Sigmoid colon (tissue), 7 donors: ENCODE results near the gene TGFB1I1. TPM values are rescaled to one million over a fixed set of nuclear protein-coding genes. Genes with fewer than 3 reads are reported as not detected.
A peak's percentile ranks its signal among the peaks of the same experiment; 100 is the strongest.

Experiments used
- DNase-seq: peaks from one replicate; pipeline ENCODE4 v3.0.0-alpha.2; 2019
- H3K27ac ChIP-seq, 4 donors: fragments of 200-600 bp; sonication (generic); one replicate each; pipeline ENCODE4 v1.5.1; 2016 to 2019; ENCODE audit warnings: mild to moderate bottlenecking in 1 of 4
- H3K27me3 ChIP-seq, 3 donors: fragments of 200-600 bp; sonication (generic); one replicate each; pipeline ENCODE4 v1.5.1; 2019; ENCODE audit warnings: mild to moderate bottlenecking in 1 of 3
- H3K36me3 ChIP-seq, 4 donors: fragments of 200-600 bp; sonication (generic); one replicate each; pipeline ENCODE4 v1.5.1; 2016 to 2019
- H3K4me1 ChIP-seq, 4 donors: fragments of 200-600 bp; sonication (generic); one replicate each; pipeline ENCODE4 v1.5.1; 2017 to 2019
- H3K4me3 ChIP-seq, 4 donors: fragments of 200-600 bp; sonication (generic); one replicate each; pipeline ENCODE4 v1.5.1; 2017 to 2019; ENCODE audit warnings: mild to moderate bottlenecking in 2 of 4, moderate library complexity in 1 of 4
- H3K9me3 ChIP-seq, 4 donors: fragments of 200-600 bp in 3 of 4; sonication (generic) in 3 of 4; one replicate each; pipeline versions ENCODE4 v1.5.1 to v1.6.1; 2013 to 2019
- EP300 ChIP-seq, 4 donors: sonication (generic); formaldehyde crosslinking; IDR thresholded peaks; one replicate each; pipeline ENCODE4 v1.6.1; 2017; ENCODE audit warnings: antibody characterized with exemption in 4 of 4
- POLR2A ChIP-seq, 2 donors: fragments of 450-650 bp; IDR thresholded peaks; one replicate each; pipeline ENCODE4 v1.6.1; 2016; ENCODE audit warnings: antibody characterized with exemption in 2 of 2, mild to moderate bottlenecking in 2 of 2, moderate library complexity in 2 of 2
- POLR2AphosphoS5 ChIP-seq, 4 donors: sonication (generic); formaldehyde crosslinking; IDR thresholded peaks; one replicate each; pipeline ENCODE4 v1.6.1; 2017; ENCODE audit warnings: antibody characterized with exemption in 4 of 4
- WGBS, 2 donors: extraction: QIAGEN DNeasy Blood & Tissue Kit; methylation state at CpG; one replicate each; pipeline ENCODE4 v1.1.7; 2013; 5-methylcytosine and 5-hydroxymethylcytosine counted together
- intact Hi-C: fragments of 100-400 bp; cut with DNase I; formaldehyde crosslinking; loops from one replicate; pipeline ENCODE4 v1.15.1; 2023
- polyA plus RNA-seq, 3 donors: library from polyadenylated mRNA; stranded (reverse); fragments of 200-250 nt; gene quantifications; one replicate each; pipeline ENCODE4 v1.2.3, GENCODE V29; 2013
- total RNA-seq, 4 donors: library from RNA; depleted of rRNA; stranded (reverse); fragments of >200 nt; gene quantifications; one replicate each; pipeline ENCODE4 v1.1.0, GENCODE V29; 2016
- TF ChIP-seq, protein P1 (sequence below), 4 experiments: fragments of 450-650 bp in 3 of 4; fragments of 200-600 bp in 1 of 4; IDR thresholded peaks; one replicate each; pipeline ENCODE4 v1.5.1; 2016 to 2019; ENCODE audit warnings: antibody characterized with exemption in 4 of 4, mild to moderate bottlenecking in 3 of 4, moderate library complexity in 2 of 4
- donor health status: healthy with polysubstance abuse.
- donor health status: Bipolar disorder and iron deficiency.
- donor health status: healthy.

TGFB1I1 gene
- total and polyA plus RNA-seq, 7 donors = 10.4 to 339 (median 124) TPM

DNA sequence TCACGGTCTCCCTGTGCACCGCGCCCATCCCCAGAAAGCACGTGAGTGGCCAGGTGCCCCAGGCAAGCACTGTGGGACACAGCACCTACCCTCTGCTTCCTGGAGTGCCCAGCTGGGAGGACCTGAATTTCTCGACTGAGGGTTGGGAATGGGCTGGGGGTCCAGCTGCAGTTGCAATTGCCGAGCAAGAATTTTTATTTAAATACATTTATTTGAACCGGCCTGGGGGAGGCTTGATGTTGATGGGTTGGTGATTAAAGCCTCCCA is 17.3 kb downstream of the TGFB1I1 start:
- no peak for TF ChIP-seq POLR2AphosphoS5 (IDR thresholded peaks at IDR 0.05)
- TF ChIP-seq, protein P1, sequence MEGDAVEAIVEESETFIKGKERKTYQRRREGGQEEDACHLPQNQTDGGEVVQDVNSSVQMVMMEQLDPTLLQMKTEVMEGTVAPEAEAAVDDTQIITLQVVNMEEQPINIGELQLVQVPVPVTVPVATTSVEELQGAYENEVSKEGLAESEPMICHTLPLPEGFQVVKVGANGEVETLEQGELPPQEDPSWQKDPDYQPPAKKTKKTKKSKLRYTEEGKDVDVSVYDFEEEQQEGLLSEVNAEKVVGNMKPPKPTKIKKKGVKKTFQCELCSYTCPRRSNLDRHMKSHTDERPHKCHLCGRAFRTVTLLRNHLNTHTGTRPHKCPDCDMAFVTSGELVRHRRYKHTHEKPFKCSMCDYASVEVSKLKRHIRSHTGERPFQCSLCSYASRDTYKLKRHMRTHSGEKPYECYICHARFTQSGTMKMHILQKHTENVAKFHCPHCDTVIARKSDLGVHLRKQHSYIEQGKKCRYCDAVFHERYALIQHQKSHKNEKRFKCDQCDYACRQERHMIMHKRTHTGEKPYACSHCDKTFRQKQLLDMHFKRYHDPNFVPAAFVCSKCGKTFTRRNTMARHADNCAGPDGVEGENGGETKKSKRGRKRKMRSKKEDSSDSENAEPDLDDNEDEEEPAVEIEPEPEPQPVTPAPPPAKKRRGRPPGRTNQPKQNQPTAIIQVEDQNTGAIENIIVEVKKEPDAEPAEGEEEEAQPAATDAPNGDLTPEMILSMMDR (IDR thresholded peaks at IDR 0.05) = no peak
- TF ChIP-seq POLR2A (IDR thresholded peaks at IDR 0.05) = no peak
- no peak for TF ChIP-seq EP300 (IDR thresholded peaks at IDR 0.05)
- Histone ChIP-seq H3K36me3 (peaks cover 21 to 40% (median 24%) of the 10 kb centered on the region in 4 donors), H3K4me3 (no peak overlapping the region), H3K9me3 (peaks cover 0 to 3% (median 0%) of the 10 kb centered on the region in 4 donors), H3K4me1 (peaks cover 0 to 24% (median 21%) of the 10 kb centered on the region in 4 donors), H3K27me3 (peaks cover 23 to 41% (median 33%) of the 10 kb centered on the region in 3 donors), H3K27ac (no peak overlapping the region)
- intact Hi-C loops = no loop called here
- no peak for DNase-seq
- 76 to 86% methylated on average over 7 of the region's 7 CpGs for WGBS, 2 donors

DNA sequence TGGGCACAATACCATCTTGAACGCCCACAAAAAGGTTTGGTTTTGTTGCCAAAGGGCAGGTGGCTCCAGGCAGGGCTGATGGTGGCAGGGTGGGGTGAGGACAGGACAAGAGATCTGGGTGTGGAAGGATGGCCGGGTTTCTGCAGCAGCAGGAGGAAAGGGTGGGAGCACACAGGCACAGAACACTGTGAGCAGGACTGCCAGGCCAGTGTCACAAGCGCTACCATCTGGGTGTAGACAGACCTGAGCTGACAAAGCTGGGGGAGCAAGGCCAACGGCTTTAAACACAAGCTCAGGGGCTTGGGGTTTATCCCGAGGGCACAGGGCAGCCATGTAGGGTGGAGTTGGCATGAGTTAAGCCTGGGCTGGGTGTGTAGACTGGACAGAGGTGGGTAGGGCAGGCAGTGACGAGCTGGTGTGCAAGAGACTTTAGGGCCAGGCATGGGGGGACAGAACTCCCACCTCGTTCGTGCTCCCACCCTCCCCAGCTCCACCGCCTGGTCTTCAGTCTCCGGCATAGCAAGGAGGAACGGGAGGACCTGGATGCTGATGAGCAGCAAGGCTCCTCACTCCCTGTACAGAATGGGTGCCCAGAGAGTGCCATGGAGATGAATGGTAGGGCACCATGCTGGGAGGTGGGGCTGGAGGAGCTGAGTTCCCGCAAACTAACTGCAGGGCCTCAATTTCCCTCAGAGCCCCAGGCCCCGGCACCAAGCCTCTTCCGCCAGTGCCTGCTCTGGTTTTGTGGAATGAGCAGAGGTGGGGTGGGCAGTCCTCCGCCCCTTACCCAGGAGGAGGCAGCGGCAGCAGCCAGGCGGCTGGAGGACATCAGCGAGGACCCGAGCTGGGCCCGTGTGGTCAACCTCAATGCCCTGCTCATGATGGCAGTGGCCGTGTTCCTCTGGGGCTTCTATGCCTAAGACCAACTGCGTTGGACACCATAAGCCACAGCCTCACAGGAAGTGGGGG is 17.9 kb downstream of the TGFB1I1 start:
- TF ChIP-seq, protein P1 (IDR thresholded peaks at IDR 0.05) = no peak
- TF ChIP-seq EP300 (IDR thresholded peaks at IDR 0.05) (no peak), POLR2AphosphoS5 (IDR thresholded peaks at IDR 0.05) (no peak), POLR2A (IDR thresholded peaks at IDR 0.05) (no peak)
- WGBS, 2 donors = 88% methylated on average over 22 of the region's 22 CpGs
- H3K4me1 ChIP-seq = peaks cover 0 to 24% (median 21%) of the 10 kb centered on the region in 4 donors
- H3K27ac ChIP-seq = no peak overlapping the region
- no peak for DNase-seq
- H3K36me3 ChIP-seq = peaks cover 21 to 47% (median 25%) of the 10 kb centered on the region in 4 donors
- H3K27me3 ChIP-seq = peaks cover 23 to 40% (median 30%) of the 10 kb centered on the region in 3 donors
- H3K9me3 ChIP-seq = peaks cover 0 to 3% (median 0%) of the 10 kb centered on the region in 4 donors
- no peak overlapping the region for H3K4me3 ChIP-seq
- intact Hi-C loops = no loop called here

DNA sequence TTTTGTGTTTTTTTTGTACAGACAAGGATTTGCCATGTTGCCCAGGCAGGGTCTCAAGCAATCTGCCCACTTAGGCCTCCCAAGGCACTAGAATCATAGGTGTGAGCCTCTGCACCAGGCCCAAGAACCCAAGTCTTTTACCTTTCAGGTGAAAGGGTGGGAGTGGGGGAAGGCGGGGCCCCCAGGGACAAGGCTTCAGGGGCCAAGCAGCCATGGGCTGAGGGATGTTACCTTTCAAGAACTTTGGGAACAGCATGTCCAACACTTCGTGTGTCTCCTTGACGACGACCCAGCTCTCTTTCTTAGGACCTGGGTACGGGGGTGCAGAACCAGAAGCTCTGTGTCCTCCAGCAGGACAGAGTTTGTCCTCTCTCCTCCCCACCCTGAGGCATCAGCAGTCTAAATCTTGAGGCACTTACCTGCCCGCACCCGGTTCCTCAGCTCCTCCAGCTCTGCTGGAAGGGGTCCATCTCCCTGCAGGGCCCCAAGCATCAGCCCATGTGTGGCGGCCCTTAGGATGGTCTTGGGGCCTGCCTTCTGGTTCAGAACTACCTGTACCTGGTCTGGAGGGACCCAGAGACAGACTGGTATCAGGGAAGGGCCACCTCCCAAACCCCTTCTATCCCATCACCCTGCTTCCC is 19.9 kb downstream of the TGFB1I1 start:
- peaks cover 33 to 67% (median 38%) of the 10 kb centered on the region in 4 donors for H3K36me3 ChIP-seq
- intact Hi-C loops = no loop called here
- peaks cover 0 to 3% (median 0%) of the 10 kb centered on the region in 4 donors for H3K9me3 ChIP-seq
- 94 to 96% methylated on average over 8 of the region's 8 CpGs for WGBS, 2 donors
- H3K27me3 ChIP-seq = peaks cover 15 to 20% (median 17%) of the 10 kb centered on the region in 3 donors
- no peak overlapping the region for H3K27ac ChIP-seq
- no peak for TF ChIP-seq POLR2A (IDR thresholded peaks at IDR 0.05)
- no peak for TF ChIP-seq EP300 (IDR thresholded peaks at IDR 0.05)
- TF ChIP-seq, protein P1 (IDR thresholded peaks at IDR 0.05) = no peak
- TF ChIP-seq POLR2AphosphoS5 (IDR thresholded peaks at IDR 0.05) = no peak
- DNase-seq = peak; percentile 28
- H3K4me3 ChIP-seq = no peak overlapping the region
- peaks cover 0 to 22% (median 20%) of the 10 kb centered on the region in 4 donors for H3K4me1 ChIP-seq

DNA sequence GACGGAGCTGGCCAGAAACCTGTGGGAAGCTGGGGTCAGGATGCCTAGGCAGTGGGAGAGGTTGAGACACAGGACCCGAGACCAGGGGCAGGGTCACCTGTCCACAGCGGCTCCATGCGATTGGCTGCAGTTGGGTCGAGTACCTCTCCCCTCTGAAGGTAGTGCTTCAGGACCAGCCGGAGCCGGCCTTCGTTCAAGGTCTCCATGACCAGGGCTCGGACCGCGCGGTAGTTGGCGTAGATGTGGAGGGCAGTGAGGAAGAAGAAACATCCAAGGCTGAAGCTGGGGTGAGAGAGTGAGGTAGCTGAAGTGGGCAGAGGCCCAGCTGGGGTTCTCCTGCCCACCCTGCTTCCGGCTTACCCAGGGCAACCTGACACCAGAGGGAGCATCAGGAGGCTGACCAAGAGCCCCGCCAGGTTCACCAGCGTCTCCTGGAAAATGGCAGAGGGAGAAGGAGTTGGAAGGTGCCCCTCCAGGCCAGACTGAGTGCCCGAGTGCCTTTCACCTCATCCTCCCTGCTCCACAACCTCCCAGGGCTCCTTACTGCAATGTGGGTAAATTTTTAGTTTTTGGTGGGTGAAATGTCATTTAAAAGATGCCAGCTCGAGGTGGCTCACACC is 21.7 kb downstream of the TGFB1I1 start:
- H3K4me3 ChIP-seq = no peak overlapping the region
- H3K36me3 ChIP-seq = peaks cover 40 to 84% (median 48%) of the 10 kb centered on the region in 4 donors
- H3K27me3 ChIP-seq = peaks cover 0 to 3% (median under 1%) of the 10 kb centered on the region in 3 donors
- intact Hi-C loops = no loop called here
- no peak for TF ChIP-seq POLR2AphosphoS5 (IDR thresholded peaks at IDR 0.05)
- no peak for TF ChIP-seq EP300 (IDR thresholded peaks at IDR 0.05)
- TF ChIP-seq, protein P1 (IDR thresholded peaks at IDR 0.05) = no peak
- TF ChIP-seq POLR2A (IDR thresholded peaks at IDR 0.05) = no peak
- H3K4me1 ChIP-seq = peaks cover 0 to 5% (median 3%) of the 10 kb centered on the region in 4 donors
- H3K9me3 ChIP-seq = no peaks in the 10 kb centered on the region
- peak; percentile 53 for DNase-seq
- 96% methylated on average over 18 of the region's 18 CpGs for WGBS, 2 donors
- no peak overlapping the region for H3K27ac ChIP-seq
